B cell (primary cell): ENCODE results near the gene SLN. TPM values are rescaled to one million over a fixed set of nuclear protein-coding genes. Genes with fewer than 3 reads are reported as not detected.

Source experiments
- ATAC-seq: fragments of 200-7000 bp; cut with Tn5 transposase; one replicate; pipeline ENCODE4 v1.10.0; 2021; ENCODE audit warnings: low read depth, mild to moderate bottlenecking, moderate number of reproducible peaks, moderate library complexity
- CTCF ChIA-PET: fragments of 350-600 bp; sonication (Branson Sonifier 250); formaldehyde crosslinking; loops from one replicate; lab custom pipeline; 2021; ENCODE audit warnings: antibody characterized with exemption, inconsistent platforms; lab: Charles Lee
- POLR2A ChIA-PET: fragments of 350-600 bp; sonication (Branson Sonifier 250); formaldehyde crosslinking; loops from one replicate; lab custom pipeline; 2021; ENCODE audit warnings: antibody characterized with exemption; lab: Charles Lee
- DNase-seq: peaks from one replicate; pipeline ENCODE4 v3.0.0; 2013
- H2AFZ ChIP-seq: 2 replicates; pipeline ENCODE4 v1.6.1; 2012; ENCODE audit warnings: mild to moderate bottlenecking, low read depth, low read length; ENCODE audit not compliant: insufficient read depth, poor library complexity, severe bottlenecking
- H3K27ac ChIP-seq, 2 donors: 1 replicate in 1 of 2; 2 replicates in 1 of 2; pipeline ENCODE4 v1.5.1; 2012 to 2013; ENCODE audit warnings: low read length in 2 of 2, mild to moderate bottlenecking in 2 of 2, moderate library complexity in 1 of 2
- H3K27me3 ChIP-seq, 4 experiments: fragments of 200-600 bp in 1 of 4; sonication (generic) in 1 of 4; replicated peaks in 1 of 4; 1 replicate in 2 of 4; 2 replicates in 2 of 4; pipeline versions ENCODE4 v1.6.1 to v1.7.0; 2013 to 2016; ENCODE audit warnings: low read length in 3 of 4, mild to moderate bottlenecking in 2 of 4, mixed read lengths in 1 of 4, moderate library complexity in 1 of 4; ENCODE audit not compliant: insufficient read depth in 4 of 4, control insufficient read depth in 3 of 4; ENCODE audit errors: control extremely low read depth in 1 of 4
- H3K36me3 ChIP-seq, 2 experiments: replicated peaks in 1 of 2; 1 replicate in 1 of 2; 2 replicates in 1 of 2; pipeline versions ENCODE4 v1.6.1 to v1.7.1; 2013; ENCODE audit warnings: low read length in 1 of 2; ENCODE audit not compliant: insufficient read depth in 2 of 2, control insufficient read depth in 1 of 2; ENCODE audit errors: control extremely low read depth in 1 of 2, extremely low read depth in 1 of 2
- H3K4me1 ChIP-seq, 2 donors: fragments of 200-600 bp in 1 of 2; sonication (generic) in 1 of 2; 1 replicate in 1 of 2; 2 replicates in 1 of 2; pipeline versions ENCODE4 v1.5.1 to v1.6.1; 2013 to 2017; ENCODE audit warnings: low read length in 2 of 2; ENCODE audit not compliant: control insufficient read depth in 2 of 2, insufficient read depth in 2 of 2
- H3K4me2 ChIP-seq: replicated peaks from 2 replicates; pipeline ENCODE3; 2012; ENCODE audit warnings: mild to moderate bottlenecking, low read depth, low read length; ENCODE audit not compliant: poor library complexity, severe bottlenecking
- H3K4me3 ChIP-seq, 5 experiments: fragments of 200-600 bp in 1 of 5; sonication (generic) in 1 of 5; 1 replicate in 3 of 5; 2 replicates in 2 of 5; pipeline versions ENCODE4 v1.5.1 to v1.7.0; 2011 to 2016; ENCODE audit warnings: low read length in 4 of 5, mild to moderate bottlenecking in 4 of 5, low read depth in 2 of 5, control low read depth in 1 of 5, moderate library complexity in 1 of 5; ENCODE audit not compliant: insufficient read depth in 1 of 5; ENCODE audit errors: control extremely low read depth in 1 of 5, extremely low read depth in 1 of 5
- H3K79me2 ChIP-seq: fragments of 200-600 bp; sonication (generic); one replicate; pipeline ENCODE4 v1.6.0; 2016; ENCODE audit warnings: low read length; ENCODE audit not compliant: control insufficient read depth, insufficient read depth
- H3K9ac ChIP-seq: fragments of 200-600 bp; sonication (generic); 2 replicates; pipeline ENCODE4 v1.6.1; 2017; ENCODE audit warnings: mild to moderate bottlenecking, low read length, moderate library complexity
- H3K9me3 ChIP-seq, 3 donors: one replicate each; pipeline versions ENCODE4 v1.6.1 to v1.7.1; 2013; ENCODE audit warnings: low read length in 2 of 3; ENCODE audit not compliant: control insufficient read depth in 2 of 3, insufficient read depth in 1 of 3; ENCODE audit errors: control extremely low read depth in 1 of 3
- H4K20me1 ChIP-seq: 2 replicates; pipeline ENCODE4 v1.6.0; 2012; ENCODE audit warnings: mild to moderate bottlenecking, low read length; ENCODE audit not compliant: insufficient read depth, control insufficient read depth, poor library complexity, severe bottlenecking
- H3K27ac Mint-ChIP-seq: one replicate; pipeline ENCODE4 v1.8.0; 2021; ENCODE audit warnings: mixed read lengths
- H3K27me3 Mint-ChIP-seq: one replicate; pipeline ENCODE4 v1.8.0; 2021; ENCODE audit warnings: mixed read lengths
- H3K4me1 Mint-ChIP-seq: one replicate; pipeline ENCODE4 v1.8.0; 2021; ENCODE audit warnings: mixed read lengths
- H3K4me3 Mint-ChIP-seq: one replicate; pipeline ENCODE4 v1.8.0; 2021; ENCODE audit warnings: mixed read lengths
- H3K9me3 Mint-ChIP-seq: one replicate; pipeline ENCODE4 v1.8.0; 2022; ENCODE audit warnings: mixed read lengths; ENCODE audit not compliant: insufficient read depth
- EZH2 ChIP-seq: IDR thresholded peaks from 2 replicates; pipeline ENCODE4 v1.6.1; 2012; ENCODE audit warnings: borderline replicate concordance, low read depth, mild to moderate bottlenecking, moderate library complexity, low read length; ENCODE audit not compliant: insufficient read depth, poor library complexity, severe bottlenecking
- WGBS: methylation state at CpG from one replicate; pipeline ENCODE4 v1.1.5; 2013; ENCODE audit warnings: missing lambda C conversion rate; ENCODE audit not compliant: insufficient coverage; 5-methylcytosine and 5-hydroxymethylcytosine counted together
- intact Hi-C: fragments of 100-400 bp; cut with micrococcal nuclease; formaldehyde crosslinking; loops from one replicate; pipeline ENCODE4 v1.10.0; 2022
- polyA plus RNA-seq: library from polyadenylated mRNA; depleted of rRNA; stranded (reverse); fragments of >200 nt; gene quantifications from 2 replicates; pipeline ENCODE4 v1.2.3, GENCODE V29; 2012
- total RNA-seq, 2 donors: library from RNA; stranded (reverse); fragments of 120-200 nt in 1 of 2; gene quantifications; 1 replicate in 1 of 2; 2 replicates in 1 of 2; pipeline versions ENCODE4 v1.2.3 to v1.2.4, GENCODE V29; 2013 to 2022
- TF ChIP-seq, protein P1 (sequence below): fragments of 200-600 bp; IDR thresholded peaks from one replicate; pipeline ENCODE4 v1.8.0; 2022; ENCODE audit warnings: antibody characterized with exemption, mild to moderate bottlenecking

Gene SLN
- total and polyA plus RNA-seq, 2 donors (not counting 1 experiment from before 2014, with no cell fraction given), result not detected

DNA sequence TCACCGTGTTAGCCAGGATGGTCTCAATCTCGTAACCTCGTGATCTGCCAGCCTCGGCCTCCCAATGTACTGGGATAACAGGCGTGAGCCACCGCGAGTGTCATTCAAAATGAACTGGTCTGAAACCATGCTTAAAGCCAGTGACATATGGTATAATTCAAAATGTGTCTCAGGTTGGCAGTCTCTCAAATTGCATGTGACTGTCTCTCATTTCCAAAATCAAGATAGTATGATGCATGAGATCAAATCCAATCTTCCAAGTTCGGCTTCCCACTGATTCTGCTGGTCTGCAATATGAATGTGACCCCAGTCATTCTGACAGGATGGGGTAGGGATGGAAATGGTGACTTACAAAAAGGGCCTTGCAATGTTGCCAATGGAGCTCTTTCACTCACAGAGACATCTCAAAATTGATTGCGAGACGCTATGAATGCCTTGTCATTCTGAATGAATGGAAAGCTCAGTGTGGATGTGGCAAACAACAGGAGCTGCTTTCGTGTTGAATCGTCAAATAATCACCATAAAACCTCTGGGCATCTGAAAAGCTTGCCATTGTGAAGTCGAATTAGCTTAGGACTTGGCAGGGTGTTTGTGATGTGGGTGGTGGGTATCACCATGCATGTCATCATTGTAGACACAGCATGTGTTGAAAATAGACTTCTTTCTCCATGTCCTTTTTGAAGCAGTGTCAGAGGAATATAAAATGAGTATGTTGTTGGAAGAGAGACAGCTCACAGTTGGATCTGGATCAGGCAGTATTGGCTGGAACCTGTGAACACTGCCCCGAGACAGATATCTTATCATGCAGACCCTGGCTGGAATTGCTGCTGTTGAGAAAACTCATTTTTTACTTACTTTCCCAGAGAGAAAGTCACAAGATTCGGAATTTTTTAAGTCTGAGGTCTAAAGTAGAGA lies 12.2 kb downstream of the SLN start:
- Mint-ChIP-seq H3K4me1 (no peaks in the 10 kb centered on the region), H3K27me3 (peaks cover 29% of the 10 kb centered on the region), H3K4me3 (no peak overlapping the region), H3K27ac (no peak overlapping the region), H3K9me3 (no peaks in the 10 kb centered on the region)
- POLR2A ChIA-PET, result no interaction called here
- Histone ChIP-seq H4K20me1 (no peaks in the 10 kb centered on the region), H3K4me1 (no peaks in the 10 kb centered on the region), H3K9me3 (no peaks in the 10 kb centered on the region), H3K4me3 (no peak overlapping the region), H3K36me3 (no peaks in the 10 kb centered on the region), H3K27me3 (peaks cover 0 to 4% (median 1%) of the 10 kb centered on the region in 4 experiments), H3K27ac (no peak overlapping the region), H3K79me2 (no peaks in the 10 kb centered on the region), H3K4me2 (no peak overlapping the region), H3K9ac (no peak overlapping the region), H2AFZ (no peak overlapping the region)
- 95% methylated on average over 9 of the region's 15 CpGs for WGBS
- CTCF ChIA-PET, result no interaction called here
- DNase-seq, result no peak
- ATAC-seq, result no peak
- intact Hi-C loops, result loop anchor here (10.0 kb wide), 1 partner anchor 1545 kb away; no protein-coding TSS in a partner anchor
- TF ChIP-seq EZH2, result no peak
- TF ChIP-seq, protein P1, sequence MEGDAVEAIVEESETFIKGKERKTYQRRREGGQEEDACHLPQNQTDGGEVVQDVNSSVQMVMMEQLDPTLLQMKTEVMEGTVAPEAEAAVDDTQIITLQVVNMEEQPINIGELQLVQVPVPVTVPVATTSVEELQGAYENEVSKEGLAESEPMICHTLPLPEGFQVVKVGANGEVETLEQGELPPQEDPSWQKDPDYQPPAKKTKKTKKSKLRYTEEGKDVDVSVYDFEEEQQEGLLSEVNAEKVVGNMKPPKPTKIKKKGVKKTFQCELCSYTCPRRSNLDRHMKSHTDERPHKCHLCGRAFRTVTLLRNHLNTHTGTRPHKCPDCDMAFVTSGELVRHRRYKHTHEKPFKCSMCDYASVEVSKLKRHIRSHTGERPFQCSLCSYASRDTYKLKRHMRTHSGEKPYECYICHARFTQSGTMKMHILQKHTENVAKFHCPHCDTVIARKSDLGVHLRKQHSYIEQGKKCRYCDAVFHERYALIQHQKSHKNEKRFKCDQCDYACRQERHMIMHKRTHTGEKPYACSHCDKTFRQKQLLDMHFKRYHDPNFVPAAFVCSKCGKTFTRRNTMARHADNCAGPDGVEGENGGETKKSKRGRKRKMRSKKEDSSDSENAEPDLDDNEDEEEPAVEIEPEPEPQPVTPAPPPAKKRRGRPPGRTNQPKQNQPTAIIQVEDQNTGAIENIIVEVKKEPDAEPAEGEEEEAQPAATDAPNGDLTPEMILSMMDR, result no peak

GRCh38 chr11:107697291-107697690 lies 14.6 kb downstream of the SLN start:
- DNase-seq (no peak), ATAC-seq (no peak)
- Histone ChIP-seq H4K20me1 (no peaks in the 10 kb centered on the region), H3K27ac (no peak overlapping the region), H3K27me3 (peaks cover 0 to 4% (median 1%) of the 10 kb centered on the region in 4 experiments), H2AFZ (no peak overlapping the region), H3K79me2 (no peaks in the 10 kb centered on the region), H3K4me3 (no peak overlapping the region), H3K4me2 (no peak overlapping the region), H3K9ac (no peak overlapping the region), H3K36me3 (no peaks in the 10 kb centered on the region), H3K9me3 (no peaks in the 10 kb centered on the region), H3K4me1 (no peaks in the 10 kb centered on the region)
- H3K4me3 Mint-ChIP-seq, result no peak overlapping the region
- peaks cover 23% of the 10 kb centered on the region for H3K27me3 Mint-ChIP-seq
- TF ChIP-seq, protein P1, result no peak
- TF ChIP-seq EZH2, result no peak
- no peaks in the 10 kb centered on the region for H3K4me1 Mint-ChIP-seq
- intact Hi-C loops, result loop anchor here (10.0 kb wide), 1 partner anchor 1542 kb away; no protein-coding TSS in a partner anchor
- 96% methylated on average over 4 of the region's 6 CpGs for WGBS
- POLR2A ChIA-PET, result no interaction called here
- H3K9me3 Mint-ChIP-seq, result no peaks in the 10 kb centered on the region
- CTCF ChIA-PET, result interaction anchor here (1.3 to 2.0 kb wide), 2 partner anchors 9 to 134 kb away, joined by 3 to 5 read pairs; no protein-coding TSS in a partner anchor
- no peak overlapping the region for H3K27ac Mint-ChIP-seq
